ENCODE measurements around the gene GPR42. TPM values are rescaled to one million over a fixed set of nuclear protein-coding genes. Genes with fewer than 3 reads are reported as not detected.
"Not testable (repeated sequence)": the region's sequence is repeated elsewhere in the genome, so short reads cannot be mapped to it uniquely, and the experiment has no call there.

The GPR42 gene
- total and polyA plus RNA-seq, 10 donors, result 0.09 to 0.67 (median 0.63) TPM; not detected in 6

- no peaks in the 10 kb centered on the region for H3K9me3 ChIP-seq
- no peak overlapping the region for H3K27ac ChIP-seq
- no peaks in the 10 kb centered on the region for H3K36me3 ChIP-seq
- no peak overlapping the region for H3K4me3 ChIP-seq
- no peak for DNase-seq
- H3K27me3 ChIP-seq (replicated peaks in 1 of 7), result peaks cover 0 to 11% (median 0%) of the 10 kb centered on the region in 7 donors
- H3K4me1 ChIP-seq, result peaks cover 0 to 12% (median 2%) of the 10 kb centered on the region in 6 donors
- WGBS, 5 donors, result 87 to 97% (median 95%) methylated on average over 7 of the region's 7 CpGs
- TF ChIP-seq CTCF (IDR thresholded peaks at IDR 0.05 in 8 of 11, conservative IDR thresholded peaks at IDR 0.05 in 3 of 11), result no peak
- no peak for TF ChIP-seq POLR2A (IDR thresholded peaks at IDR 0.05)
- no peak for TF ChIP-seq POLR2AphosphoS5 (IDR thresholded peaks at IDR 0.05)
- intact Hi-C loops (cut with DNase I; ENCODE audit: low total_unique reads), result no loop called here
Measured at GRCh38 chr19:35400773-35401100, 29.9 kb downstream of the GPR42 start.

- DNase-seq; H3K27ac ChIP-seq; H3K36me3 ChIP-seq; H3K9me3 ChIP-seq; H3K4me1 ChIP-seq; H3K4me3 ChIP-seq; intact Hi-C loops (cut with DNase I; ENCODE audit: low total_unique reads): not testable (repeated sequence)
- WGBS, 5 donors, result 74 to 84% (median 76%) methylated on average over 9 of the region's 9 CpGs
- peaks cover 0 to 14% (median 0%) of the 10 kb centered on the region in 7 donors for H3K27me3 ChIP-seq (replicated peaks in 1 of 7)
Measured at GRCh38 chr19:35401416-35401815, 30.5 kb downstream of the GPR42 start.

GRCh38 chr19:35403116-35403760 lies 32.4 kb downstream of the GPR42 start:
- H3K27ac ChIP-seq, result no peak overlapping the region
- DNase-seq, result no peak
- 80 to 85% (median 80%) methylated on average over 6 to 8 of the region's 8 CpGs for WGBS, 5 donors
- peaks cover 0 to 10% (median under 1%) of the 10 kb centered on the region in 6 donors for H3K4me1 ChIP-seq
- H3K4me3 ChIP-seq, result no peak overlapping the region
- no peaks in the 10 kb centered on the region for H3K9me3 ChIP-seq
- H3K27me3 ChIP-seq (replicated peaks in 1 of 7), result peaks cover 0 to 32% (median 0%) of the 10 kb centered on the region in 7 donors
- TF ChIP-seq POLR2AphosphoS5 (IDR thresholded peaks at IDR 0.05), result no peak
- TF ChIP-seq CTCF (IDR thresholded peaks at IDR 0.05 in 8 of 11, conservative IDR thresholded peaks at IDR 0.05 in 3 of 11), result no peak
- TF ChIP-seq POLR2A (IDR thresholded peaks at IDR 0.05), result no peak
- intact Hi-C loops (cut with DNase I; ENCODE audit: low total_unique reads), result no loop called here
- H3K36me3 ChIP-seq, result no peaks in the 10 kb centered on the region

- no peak overlapping the region for H3K4me3 ChIP-seq
- peaks cover 0 to 32% (median 0%) of the 10 kb centered on the region in 7 donors for H3K27me3 ChIP-seq (replicated peaks in 1 of 7)
- no peak overlapping the region for H3K27ac ChIP-seq
- H3K9me3 ChIP-seq, result no peaks in the 10 kb centered on the region
- no peak for TF ChIP-seq POLR2A (IDR thresholded peaks at IDR 0.05)
- TF ChIP-seq POLR2AphosphoS5 (IDR thresholded peaks at IDR 0.05), result no peak
- 73 to 85% (median 80%) methylated on average over 11 of the region's 11 CpGs for WGBS, 5 donors
- no peak for DNase-seq
- no peaks in the 10 kb centered on the region for H3K36me3 ChIP-seq
- peaks cover 0 to 26% (median 11%) of the 10 kb centered on the region in 6 donors for H3K4me1 ChIP-seq
- intact Hi-C loops (cut with DNase I; ENCODE audit: low total_unique reads), result no loop called here
Measured at GRCh38 chr19:35404879-35405622, 34.2 kb downstream of the GPR42 start.

GRCh38 chr19:35407619-35408018 lies 36.8 kb downstream of the GPR42 start:
- intact Hi-C loops (cut with DNase I; ENCODE audit: low total_unique reads), result no loop called here
- H3K27me3 ChIP-seq (replicated peaks in 1 of 7), result peaks cover 0 to 43% (median 0%) of the 10 kb centered on the region in 7 donors
- H3K4me3 ChIP-seq, result no peak overlapping the region
- H3K36me3 ChIP-seq, result no peaks in the 10 kb centered on the region
- peaks cover 0 to 20% (median 11%) of the 10 kb centered on the region in 6 donors for H3K4me1 ChIP-seq
- DNase-seq, result no peak
- H3K27ac ChIP-seq, result no peak overlapping the region
- no peaks in the 10 kb centered on the region for H3K9me3 ChIP-seq
- WGBS, 5 donors, result 77 to 89% (median 85%) methylated on average over 5 to 6 of the region's 6 CpGs
- no peak for TF ChIP-seq CTCF (IDR thresholded peaks at IDR 0.05 in 8 of 11, conservative IDR thresholded peaks at IDR 0.05 in 3 of 11)
- no peak for TF ChIP-seq POLR2A (IDR thresholded peaks at IDR 0.05)
- TF ChIP-seq POLR2AphosphoS5 (IDR thresholded peaks at IDR 0.05), result no peak

All from spleen (tissue), 11 donors.